ENCODE measurements around the gene FRMPD2. TPM values are rescaled to one million over a fixed set of nuclear protein-coding genes. Genes with fewer than 3 reads are reported as not detected.

The FRMPD2 gene
- total and polyA plus RNA-seq, 4 donors, result 0.28 TPM; not detected in 3

DNA sequence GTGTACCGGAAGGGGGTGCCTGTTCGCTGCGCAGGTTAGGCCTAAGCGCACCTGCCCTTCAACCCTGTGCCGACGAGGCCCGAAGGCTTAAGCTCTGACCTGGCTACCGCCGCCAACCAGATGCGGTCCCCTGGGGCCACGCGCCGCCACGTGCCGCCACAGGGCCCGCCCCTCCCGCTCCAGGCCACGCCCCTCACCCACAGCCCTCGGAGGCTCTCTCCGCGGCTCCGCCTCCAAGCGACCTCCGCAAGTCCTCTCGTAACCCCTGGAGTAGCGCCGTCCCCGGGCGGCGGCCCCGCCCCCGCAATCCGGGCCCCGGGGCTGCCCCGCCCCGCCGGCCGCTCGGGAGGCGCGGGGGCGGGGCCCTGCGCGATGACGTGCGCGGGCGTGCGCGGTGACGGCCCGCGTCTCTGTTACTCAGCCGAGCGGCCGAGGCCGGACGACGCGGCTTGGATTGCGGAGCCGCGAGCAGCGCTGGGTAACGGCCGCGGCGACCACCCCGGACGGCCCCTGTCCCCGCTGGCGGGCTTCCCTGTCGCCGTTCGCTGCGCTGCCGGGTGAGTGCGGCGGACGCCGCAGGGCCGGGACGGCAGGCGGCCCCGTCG is 31.9 kb upstream of the FRMPD2 start, which contains the start of gene MAPK8 (continued):
- TF ChIP-seq, protein P1, sequence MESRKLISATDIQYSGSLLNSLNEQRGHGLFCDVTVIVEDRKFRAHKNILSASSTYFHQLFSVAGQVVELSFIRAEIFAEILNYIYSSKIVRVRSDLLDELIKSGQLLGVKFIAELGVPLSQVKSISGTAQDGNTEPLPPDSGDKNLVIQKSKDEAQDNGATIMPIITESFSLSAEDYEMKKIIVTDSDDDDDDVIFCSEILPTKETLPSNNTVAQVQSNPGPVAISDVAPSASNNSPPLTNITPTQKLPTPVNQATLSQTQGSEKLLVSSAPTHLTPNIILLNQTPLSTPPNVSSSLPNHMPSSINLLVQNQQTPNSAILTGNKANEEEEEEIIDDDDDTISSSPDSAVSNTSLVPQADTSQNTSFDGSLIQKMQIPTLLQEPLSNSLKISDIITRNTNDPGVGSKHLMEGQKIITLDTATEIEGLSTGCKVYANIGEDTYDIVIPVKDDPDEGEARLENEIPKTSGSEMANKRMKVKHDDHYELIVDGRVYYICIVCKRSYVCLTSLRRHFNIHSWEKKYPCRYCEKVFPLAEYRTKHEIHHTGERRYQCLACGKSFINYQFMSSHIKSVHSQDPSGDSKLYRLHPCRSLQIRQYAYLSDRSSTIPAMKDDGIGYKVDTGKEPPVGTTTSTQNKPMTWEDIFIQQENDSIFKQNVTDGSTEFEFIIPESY (IDR thresholded peaks at IDR 0.05), result no peak
- peak; percentile 56 to 67 for TF ChIP-seq EGR1 (IDR thresholded peaks at IDR 0.05; ENCODE audit: low read depth in 2 of 2)
- TF ChIP-seq, protein P2, sequence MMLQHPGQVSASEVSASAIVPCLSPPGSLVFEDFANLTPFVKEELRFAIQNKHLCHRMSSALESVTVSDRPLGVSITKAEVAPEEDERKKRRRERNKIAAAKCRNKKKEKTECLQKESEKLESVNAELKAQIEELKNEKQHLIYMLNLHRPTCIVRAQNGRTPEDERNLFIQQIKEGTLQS (IDR thresholded peaks at IDR 0.05), result no peak
- peak; percentile 25 to 26 for TF ChIP-seq RXRA (IDR thresholded peaks at IDR 0.05)
- no peak for TF ChIP-seq TAF1 (conservative IDR thresholded peaks at IDR 0.05)

DNA sequence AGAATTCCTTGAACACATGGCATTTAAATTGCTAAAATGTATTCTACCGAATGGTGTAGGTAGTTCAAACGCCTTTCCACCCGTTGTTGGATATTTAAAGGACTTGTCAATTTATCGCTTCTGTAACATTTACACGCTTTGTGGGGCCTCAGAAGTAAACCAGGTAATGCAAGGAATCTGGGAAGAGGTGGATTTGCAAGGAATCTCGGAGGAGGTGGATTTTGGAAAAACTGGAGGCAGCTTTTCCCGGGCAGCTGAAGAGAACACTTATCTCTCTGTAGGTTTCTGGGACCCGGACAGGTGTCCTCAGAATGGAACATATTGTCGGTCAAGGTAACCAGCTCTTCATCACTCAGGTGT is 31.4 kb upstream of the FRMPD2 start:
- TF ChIP-seq NR2F2 (IDR thresholded peaks at IDR 0.05), result no peak
- no peak for TF ChIP-seq TAF1 (conservative IDR thresholded peaks at IDR 0.05)
- no peak for TF ChIP-seq FOXA2 (IDR thresholded peaks at IDR 0.05)
- TF ChIP-seq RXRA (IDR thresholded peaks at IDR 0.05), result no peak
- TF ChIP-seq, protein P2 (IDR thresholded peaks at IDR 0.05), result no peak
- TF ChIP-seq, protein P3, sequence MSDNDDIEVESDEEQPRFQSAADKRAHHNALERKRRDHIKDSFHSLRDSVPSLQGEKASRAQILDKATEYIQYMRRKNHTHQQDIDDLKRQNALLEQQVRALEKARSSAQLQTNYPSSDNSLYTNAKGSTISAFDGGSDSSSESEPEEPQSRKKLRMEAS (IDR thresholded peaks at IDR 0.05), result no peak
- TF ChIP-seq GABPA (IDR thresholded peaks at IDR 0.05 in 1 of 2, conservative IDR thresholded peaks at IDR 0.05 in 1 of 2), result no peak
- TF ChIP-seq, protein P1 (IDR thresholded peaks at IDR 0.05), result no peak
- no peak for TF ChIP-seq EGR1 (IDR thresholded peaks at IDR 0.05; ENCODE audit: low read depth in 2 of 2)
- no peak for TF ChIP-seq FOXA1 (IDR thresholded peaks at IDR 0.05)
- Histone ChIP-seq H3K27ac (ENCODE audit: low read depth in 1 of 2, low read length in 2 of 2) (peak overlapping the region; percentile 62 to 63), H3K4me1 (ENCODE audit: control insufficient read depth in 4 of 4, insufficient read depth in 4 of 4, low read length in 3 of 4) (peaks cover 5 to 30% (median 24%) of the 10 kb centered on the region in 4 donors), H3K9ac (ENCODE audit: low read depth in 1 of 2, low read length in 2 of 2) (no peak overlapping the region), H3K36me3 (ENCODE audit: control insufficient read depth in 4 of 4, insufficient read depth in 3 of 4, low read depth in 1 of 4, low read length in 3 of 4) (peaks cover 0 to 1% (median 0%) of the 10 kb centered on the region in 4 donors), H3K9me3 (ENCODE audit: control insufficient read depth in 4 of 4, low read length in 3 of 4) (no peaks in the 10 kb centered on the region), H3K4me3 (ENCODE audit: low read depth in 1 of 3, low read length in 3 of 3) (peak overlapping the region; percentile 10 to 97 (median 54)), H3K27me3 (ENCODE audit: control insufficient read depth in 4 of 4, insufficient read depth in 4 of 4, low read length in 3 of 4) (no peaks in the 10 kb centered on the region)
- WGBS, result 86% methylated on average over 9 of the region's 9 CpGs
- no peak for DNase-seq (ENCODE audit: low spot score)

DNA sequence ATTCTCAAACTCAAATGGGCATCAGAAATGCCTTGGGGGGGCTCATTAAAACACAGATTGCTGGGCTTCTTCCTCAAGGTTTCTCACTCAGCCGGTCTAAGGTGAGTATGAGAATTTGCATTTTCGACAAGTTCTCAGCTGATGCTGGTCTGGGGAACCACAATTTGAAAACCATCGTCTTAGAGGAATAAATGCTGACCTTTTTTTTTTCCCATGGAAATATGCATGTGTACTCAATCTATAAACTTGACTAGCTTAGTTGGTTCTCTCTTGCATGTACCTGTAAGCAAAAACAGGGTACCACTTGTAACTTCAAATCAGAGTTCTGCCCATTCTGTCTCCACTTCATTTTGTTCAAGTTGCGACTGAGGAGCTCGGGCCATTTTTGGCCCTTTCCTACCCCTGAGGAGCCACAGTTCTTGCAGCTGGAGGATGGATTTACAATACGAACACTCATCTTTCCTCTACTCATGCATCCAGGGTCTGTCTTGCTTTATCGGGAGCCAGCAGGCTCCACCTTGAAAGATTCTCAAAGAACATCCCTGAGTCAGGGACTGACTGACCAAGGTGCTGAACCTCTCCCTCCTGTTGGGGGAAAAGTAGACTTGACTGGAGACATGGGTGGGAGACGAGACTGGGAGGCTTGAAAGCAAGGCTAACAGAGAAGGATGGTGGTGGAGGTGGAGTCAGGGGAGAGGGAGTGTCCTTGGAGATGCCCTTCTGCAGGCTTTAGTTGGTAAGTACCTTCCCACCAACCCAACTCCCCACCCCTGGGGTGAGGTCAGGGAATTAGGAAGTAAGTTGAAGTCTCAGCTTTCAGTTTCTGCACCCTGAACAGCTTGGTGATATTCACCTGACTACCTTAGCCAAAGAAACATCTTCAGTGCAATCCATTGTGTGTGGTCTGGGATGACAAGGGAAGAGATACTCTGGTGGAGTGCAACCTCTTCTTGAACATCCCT is 28.3 kb upstream of the FRMPD2 start:
- Histone ChIP-seq H3K4me1 (ENCODE audit: control insufficient read depth in 4 of 4, insufficient read depth in 4 of 4, low read length in 3 of 4) (peaks cover 3 to 11% (median 7%) of the 10 kb centered on the region in 4 donors), H3K4me3 (ENCODE audit: low read depth in 1 of 3, low read length in 3 of 3) (no peak overlapping the region), H3K9ac (ENCODE audit: low read depth in 1 of 2, low read length in 2 of 2) (no peak overlapping the region), H3K9me3 (ENCODE audit: control insufficient read depth in 4 of 4, low read length in 3 of 4) (no peaks in the 10 kb centered on the region), H3K27me3 (ENCODE audit: control insufficient read depth in 4 of 4, insufficient read depth in 4 of 4, low read length in 3 of 4) (no peaks in the 10 kb centered on the region), H3K36me3 (ENCODE audit: control insufficient read depth in 4 of 4, insufficient read depth in 3 of 4, low read depth in 1 of 4, low read length in 3 of 4) (peaks cover 0 to 1% (median 0%) of the 10 kb centered on the region in 4 donors), H3K27ac (ENCODE audit: low read depth in 1 of 2, low read length in 2 of 2) (no peak overlapping the region)
- WGBS, result 90% methylated on average over 8 of the region's 8 CpGs
- no peak for DNase-seq (ENCODE audit: low spot score)
- no peak for TF ChIP-seq JUND (IDR thresholded peaks at IDR 0.05)
- TF ChIP-seq NR2F2 (IDR thresholded peaks at IDR 0.05), result no peak
- no peak for TF ChIP-seq HNF4G (IDR thresholded peaks at IDR 0.05)
